Subcutaneous adipose tissue (tissue), 4 donors: ENCODE measurements around the gene CARD11. TPM values are rescaled to one million over a fixed set of nuclear protein-coding genes. Genes with fewer than 3 reads are reported as not detected.

Source experiments
- CTCF ChIP-seq: fragments of 450-650 bp; IDR thresholded peaks from one replicate; pipeline ENCODE4 v1.5.1; 2016; ENCODE audit warnings: low read depth, mild to moderate bottlenecking, control low read depth, antibody characterized with exemption, moderate library complexity
- total RNA-seq, 4 donors: library from RNA; depleted of rRNA; stranded (reverse); fragments of >200 nt; gene quantifications; one replicate each; pipeline ENCODE4 v1.1.0, GENCODE V29; 2016

Gene CARD11
- total RNA-seq, 4 donors from 2014 or later, result 0.57 to 1.2 (median 0.77) TPM

DNA sequence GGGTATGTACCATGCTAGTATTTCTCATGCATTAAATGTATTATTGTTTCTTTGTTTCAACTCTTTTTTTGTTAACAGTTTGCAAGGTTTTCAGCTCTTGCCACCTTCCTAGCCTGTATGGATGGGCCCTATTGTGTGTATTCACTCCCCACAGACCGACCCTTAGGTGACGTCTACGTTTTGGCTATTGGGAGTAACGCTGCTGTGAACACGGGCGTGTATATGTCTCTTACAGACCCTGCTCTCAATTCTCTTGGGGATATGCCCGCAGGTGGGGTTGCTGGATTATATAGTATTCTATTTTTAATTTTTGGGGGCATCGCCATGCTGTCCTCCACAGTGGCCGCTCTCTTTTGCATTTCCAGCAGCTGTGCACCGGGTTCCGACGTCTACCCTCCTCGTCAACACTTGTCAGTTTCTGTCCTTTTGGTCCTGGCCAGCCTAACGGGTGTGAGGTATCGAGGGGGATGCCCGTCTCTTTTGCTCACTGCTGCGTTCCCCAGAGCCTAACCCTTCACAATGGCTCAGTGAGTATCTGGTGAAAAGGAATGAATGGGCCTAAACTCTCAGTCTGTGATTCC, 135.5 kb downstream of the CARD11 start:
- no peak for TF ChIP-seq CTCF

DNA sequence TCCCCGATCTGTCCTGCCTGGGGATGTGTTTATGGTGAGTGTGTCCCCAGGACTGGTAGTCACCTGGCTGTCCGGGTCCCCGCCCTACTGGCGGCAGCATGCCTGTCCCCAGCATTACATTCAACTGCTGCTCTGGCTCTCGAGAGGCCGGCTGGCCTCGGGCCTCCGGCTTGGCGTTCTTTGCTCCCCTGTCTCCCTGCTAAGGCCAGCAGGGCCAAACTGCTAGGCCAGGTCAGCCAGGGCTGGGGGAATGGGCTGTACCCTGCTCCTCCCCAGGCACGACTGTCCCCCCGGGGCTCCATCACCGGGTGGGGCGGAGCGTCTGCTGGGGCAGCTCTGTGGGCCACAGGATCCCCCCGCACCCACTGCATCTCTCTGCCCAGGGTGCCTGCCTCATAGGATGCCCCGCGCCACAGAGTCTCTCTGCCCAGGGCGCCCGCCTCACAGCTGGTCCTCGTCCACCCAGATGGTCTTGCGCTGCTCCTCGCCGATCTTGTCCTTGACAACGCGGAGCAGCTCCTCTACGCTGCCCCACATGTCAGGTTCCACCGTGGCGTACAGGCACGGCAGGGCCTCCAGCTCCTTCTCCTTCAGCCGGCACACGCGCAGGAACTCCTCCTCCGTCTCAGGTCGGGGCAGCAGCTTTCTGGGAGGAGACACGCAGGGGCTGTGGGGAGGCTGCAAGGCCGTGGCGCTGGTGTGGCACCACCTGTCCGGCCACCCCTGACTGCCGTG, 137.3 kb downstream of the CARD11 start:
- TF ChIP-seq CTCF, result no peak

DNA sequence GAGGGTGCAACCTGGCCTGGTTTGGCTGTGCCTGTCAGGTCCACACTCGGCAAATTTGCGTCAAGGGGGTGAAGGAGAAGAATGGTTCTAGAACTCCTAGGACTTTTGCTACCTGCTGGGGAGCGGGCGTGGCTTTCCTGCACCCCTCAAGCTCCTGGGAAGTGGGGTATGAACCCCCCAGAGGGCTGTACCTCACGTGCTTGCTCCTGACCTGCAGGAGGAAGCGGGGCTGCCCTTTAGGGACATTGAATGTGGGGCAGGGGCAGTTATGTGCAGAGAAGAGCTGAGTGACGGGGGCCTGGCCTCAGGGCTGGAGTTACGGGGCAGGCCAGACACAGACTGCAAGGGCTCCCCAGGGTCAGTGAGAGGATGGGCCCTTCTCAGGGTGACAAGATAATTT, 138.2 kb downstream of the CARD11 start:
- no peak for TF ChIP-seq CTCF

- TF ChIP-seq CTCF, result no peak
Measured at GRCh38 chr7:2905027-2905426, 138.6 kb downstream of the CARD11 start.

DNA sequence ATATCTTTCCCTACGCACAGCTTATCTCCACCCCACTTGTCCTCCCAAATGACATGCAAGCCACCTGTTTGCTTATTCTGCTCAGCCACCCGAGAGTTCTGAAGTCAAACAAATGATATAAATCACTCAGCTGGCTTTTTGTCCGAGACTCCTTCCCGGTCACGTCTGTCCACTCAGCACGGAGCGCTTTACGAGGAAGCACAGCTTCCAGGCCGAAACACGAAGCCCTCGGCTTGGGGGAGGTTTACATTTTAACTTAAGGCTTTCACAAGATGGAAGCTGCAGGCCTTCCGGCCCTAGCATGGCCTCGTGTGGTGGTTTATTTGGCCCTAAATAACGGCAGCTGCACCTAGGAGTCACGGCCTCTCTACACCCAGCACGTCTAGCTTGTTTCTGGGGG, 139.5 kb downstream of the CARD11 start:
- TF ChIP-seq CTCF, result no peak

- TF ChIP-seq CTCF, result no peak
Measured at GRCh38 chr7:2903682-2904162, 139.9 kb downstream of the CARD11 start.

DNA sequence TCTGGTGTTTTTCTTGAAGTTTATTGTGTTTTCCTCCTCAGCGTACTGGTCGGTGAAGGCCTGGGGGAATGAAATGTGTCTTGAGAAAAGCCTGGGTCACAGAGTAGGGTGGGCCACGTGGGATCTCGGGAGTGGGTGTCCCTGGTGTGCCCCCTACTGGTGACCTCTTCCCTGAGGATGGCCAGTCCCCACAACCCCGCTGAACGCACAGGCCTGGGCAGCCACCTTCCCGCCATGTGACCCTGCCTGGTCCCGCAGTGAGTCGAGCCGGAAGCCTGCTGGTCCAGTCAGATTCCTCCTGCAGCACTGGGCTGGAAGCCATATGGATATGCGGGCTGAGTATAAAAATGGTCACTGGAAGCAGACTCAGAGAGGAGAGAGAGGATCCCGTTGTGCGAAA, 146.6 kb downstream of the CARD11 start:
- no peak for TF ChIP-seq CTCF
